Measurements from ENCODE around the gene FGF18.

- TF ChIP-seq, protein P1, sequence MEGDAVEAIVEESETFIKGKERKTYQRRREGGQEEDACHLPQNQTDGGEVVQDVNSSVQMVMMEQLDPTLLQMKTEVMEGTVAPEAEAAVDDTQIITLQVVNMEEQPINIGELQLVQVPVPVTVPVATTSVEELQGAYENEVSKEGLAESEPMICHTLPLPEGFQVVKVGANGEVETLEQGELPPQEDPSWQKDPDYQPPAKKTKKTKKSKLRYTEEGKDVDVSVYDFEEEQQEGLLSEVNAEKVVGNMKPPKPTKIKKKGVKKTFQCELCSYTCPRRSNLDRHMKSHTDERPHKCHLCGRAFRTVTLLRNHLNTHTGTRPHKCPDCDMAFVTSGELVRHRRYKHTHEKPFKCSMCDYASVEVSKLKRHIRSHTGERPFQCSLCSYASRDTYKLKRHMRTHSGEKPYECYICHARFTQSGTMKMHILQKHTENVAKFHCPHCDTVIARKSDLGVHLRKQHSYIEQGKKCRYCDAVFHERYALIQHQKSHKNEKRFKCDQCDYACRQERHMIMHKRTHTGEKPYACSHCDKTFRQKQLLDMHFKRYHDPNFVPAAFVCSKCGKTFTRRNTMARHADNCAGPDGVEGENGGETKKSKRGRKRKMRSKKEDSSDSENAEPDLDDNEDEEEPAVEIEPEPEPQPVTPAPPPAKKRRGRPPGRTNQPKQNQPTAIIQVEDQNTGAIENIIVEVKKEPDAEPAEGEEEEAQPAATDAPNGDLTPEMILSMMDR (IDR thresholded peaks at IDR 0.05) = no peak
- TF ChIP-seq POLR2A (IDR thresholded peaks at IDR 0.05) = no peak
Measured at GRCh38 chr5:171431251-171431777, 11.9 kb downstream of the FGF18 start.
